HepG2 (cell line): ENCODE data around the gene SPA17.

ENCODE experiments used
- SP1 ChIP-seq, 2 experiments: fragments of 450-650 bp in 1 of 2; sonication (generic) in 1 of 2; formaldehyde crosslinking in 1 of 2; IDR thresholded peaks; 2 replicates each; pipeline versions ENCODE4 v1.4.0 to v1.6.1; 2016 to 2020; ENCODE audit warnings: missing genetic modification reagents in 1 of 2
- TCF12 ChIP-seq, 2 experiments: fragments of 450-650 bp in 1 of 2; sonication (generic) in 1 of 2; formaldehyde crosslinking in 1 of 2; IDR thresholded peaks; 2 replicates each; pipeline versions ENCODE4 v1.6.1 to v1.8.0; 2017 to 2022; ENCODE audit warnings: antibody characterized with exemption in 1 of 2, mild to moderate bottlenecking in 1 of 2, missing genetic modification reagents in 1 of 2, moderate library complexity in 1 of 2
- ZFP41 ChIP-seq: sonication (generic); formaldehyde crosslinking; IDR thresholded peaks from 2 replicates; pipeline ENCODE4 v1.4.0; 2020; ENCODE audit warnings: mild to moderate bottlenecking, missing genetic modification reagents, borderline replicate concordance

GRCh38 chr11:124728134-124728533 is 54.4 kb downstream of the SPA17 start:
- no peak for TF ChIP-seq TCF12 (IDR thresholded peaks at IDR 0.05)
- no peak for TF ChIP-seq TCF12 (CRISPR knock-in tag; IDR thresholded peaks at IDR 0.05)
- TF ChIP-seq SP1 (IDR thresholded peaks at IDR 0.05) = no peak
- TF ChIP-seq SP1 (CRISPR knock-in tag; IDR thresholded peaks at IDR 0.05) = no peak
- no peak for TF ChIP-seq ZFP41 (CRISPR knock-in tag)
